GM18909 (cell line): ENCODE measurements around the gene ING2.

Experiments used
- ATAC-seq: cut with Tn5 transposase; IDR thresholded peaks from one replicate; pipeline ENCODE4 v1.9.1; 2021; ENCODE audit warnings: mild to moderate bottlenecking; ENCODE audit not compliant: unreplicated experiment, poor library complexity

ING2 gene

DNA sequence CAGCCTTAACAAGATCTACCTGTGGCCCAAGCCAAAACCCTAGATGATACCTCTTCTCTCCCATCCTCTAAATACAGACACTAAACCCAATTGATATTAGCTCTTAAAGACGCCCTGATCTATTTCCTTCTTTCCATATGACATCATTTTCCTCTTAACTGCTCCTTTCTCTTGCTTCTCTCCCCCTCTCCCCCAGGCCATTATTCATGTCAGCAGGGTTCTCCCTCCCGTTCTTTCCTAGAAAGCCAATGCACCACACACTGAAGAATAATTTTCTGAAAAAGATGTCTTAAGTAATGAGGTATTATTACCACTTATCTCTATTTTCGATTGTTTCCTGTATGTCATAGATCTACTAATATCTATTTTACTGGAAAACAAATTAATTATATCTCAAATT is 9.7 kb upstream of the ING2 start:
- ATAC-seq = no peak

DNA sequence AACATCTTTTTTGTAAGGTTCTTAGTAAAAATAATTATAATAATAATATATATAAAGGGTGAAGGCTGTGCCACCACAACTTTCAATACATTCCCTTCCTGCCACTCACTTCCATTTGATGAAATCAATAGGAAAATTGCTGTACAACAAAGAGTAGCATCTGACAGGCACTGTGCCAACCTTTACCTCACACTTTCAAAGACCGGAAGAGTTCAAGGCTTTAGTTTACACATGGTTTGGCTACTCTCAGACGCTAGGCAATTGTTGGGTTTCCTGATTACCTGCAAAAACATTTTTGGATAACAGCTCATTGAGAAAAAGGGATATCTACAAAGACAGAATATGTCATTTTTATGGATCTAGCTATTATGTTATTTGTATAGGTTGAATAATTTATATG is 5.5 kb upstream of the ING2 start:
- ATAC-seq = no peak

DNA sequence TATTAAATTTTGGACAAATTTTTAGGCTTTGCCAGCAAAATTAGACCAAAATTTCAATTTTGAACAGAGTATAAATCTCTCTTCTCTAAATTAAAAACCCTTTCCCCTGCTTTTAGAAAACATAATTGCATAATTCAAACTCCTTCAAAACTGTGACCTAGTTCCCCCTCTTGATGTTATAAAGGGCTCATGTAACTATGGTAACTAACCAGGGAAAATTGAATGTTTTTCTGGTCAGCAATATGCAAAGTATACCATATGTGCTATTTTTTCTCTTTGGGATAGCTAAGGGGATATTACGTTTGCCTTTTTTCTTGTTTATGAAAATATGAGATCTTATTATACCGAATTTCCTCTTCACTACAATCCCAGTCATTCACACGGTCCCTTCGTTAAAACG is 5.1 kb upstream of the ING2 start:
- no peak for ATAC-seq

DNA sequence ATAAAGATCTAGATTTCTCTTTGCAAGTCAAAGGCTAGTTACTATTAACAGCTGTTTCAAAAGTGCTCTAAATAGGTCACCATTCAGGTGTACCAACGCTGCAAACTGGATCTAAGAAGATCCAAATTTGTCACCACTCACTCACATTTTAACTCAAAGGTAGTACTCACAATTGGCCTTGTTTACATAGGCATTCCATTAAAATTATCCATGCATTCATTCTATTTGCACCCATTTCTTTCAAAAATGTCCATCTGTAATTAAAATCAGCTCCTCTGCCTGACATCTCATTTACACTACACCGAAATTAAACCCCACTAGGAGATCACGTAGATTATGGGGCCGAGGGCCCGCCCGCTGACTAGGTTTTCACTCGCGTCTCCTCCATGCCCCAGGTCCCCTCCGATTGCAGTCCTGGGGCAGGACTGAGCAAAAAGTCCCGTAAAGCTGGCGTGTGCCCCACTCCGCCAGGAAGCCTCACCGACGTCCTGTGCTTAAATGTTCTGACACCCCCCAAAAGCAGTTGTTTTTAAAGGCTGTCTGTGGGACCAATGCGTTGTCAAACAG is 1.3 kb upstream of the ING2 start:
- peak; percentile 1 for ATAC-seq

DNA sequence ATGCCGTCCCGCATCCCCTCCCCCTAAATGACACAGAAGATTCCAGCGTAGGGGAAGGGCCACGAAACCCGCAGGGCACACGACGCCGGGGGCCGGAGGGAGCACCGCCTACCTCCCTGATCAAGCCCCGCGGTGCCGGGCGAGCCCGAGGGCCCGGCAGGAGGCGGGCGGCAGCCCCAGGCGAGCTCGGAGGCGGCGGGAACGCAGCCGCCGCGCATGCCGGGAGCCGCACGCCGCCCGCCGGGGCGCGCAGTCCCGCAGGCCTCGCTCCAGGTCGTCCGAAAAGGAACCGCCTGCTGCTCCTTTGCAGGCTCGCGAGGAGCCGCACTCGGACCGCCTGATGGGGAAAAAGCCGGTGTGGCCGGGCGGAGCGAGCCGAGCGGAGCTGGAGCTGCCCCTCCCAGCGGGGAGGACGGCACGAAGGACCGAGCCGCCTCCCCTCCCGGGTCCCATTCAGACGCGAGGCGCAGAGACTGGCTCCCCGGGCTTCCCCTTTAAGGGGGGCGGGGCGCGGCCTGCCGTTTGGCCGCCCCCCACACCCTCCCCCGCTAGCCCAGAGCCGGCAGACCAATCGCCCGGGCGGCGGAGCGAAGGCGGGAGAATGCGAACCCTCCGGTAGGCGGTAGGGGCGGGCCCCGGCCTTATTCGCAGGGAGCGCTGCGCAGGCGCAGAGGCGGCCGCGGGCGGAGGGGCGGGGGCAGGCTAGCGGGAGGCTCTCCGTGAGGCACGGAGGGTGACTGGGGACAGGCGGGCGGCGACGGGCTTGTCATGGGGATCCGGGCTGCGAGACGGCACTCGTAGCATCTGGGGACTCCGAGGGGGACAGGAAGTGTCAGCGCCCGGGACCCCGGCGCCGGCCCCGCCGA is 561 bp upstream of the ING2 start:
- peak; percentile 77 for ATAC-seq

DNA sequence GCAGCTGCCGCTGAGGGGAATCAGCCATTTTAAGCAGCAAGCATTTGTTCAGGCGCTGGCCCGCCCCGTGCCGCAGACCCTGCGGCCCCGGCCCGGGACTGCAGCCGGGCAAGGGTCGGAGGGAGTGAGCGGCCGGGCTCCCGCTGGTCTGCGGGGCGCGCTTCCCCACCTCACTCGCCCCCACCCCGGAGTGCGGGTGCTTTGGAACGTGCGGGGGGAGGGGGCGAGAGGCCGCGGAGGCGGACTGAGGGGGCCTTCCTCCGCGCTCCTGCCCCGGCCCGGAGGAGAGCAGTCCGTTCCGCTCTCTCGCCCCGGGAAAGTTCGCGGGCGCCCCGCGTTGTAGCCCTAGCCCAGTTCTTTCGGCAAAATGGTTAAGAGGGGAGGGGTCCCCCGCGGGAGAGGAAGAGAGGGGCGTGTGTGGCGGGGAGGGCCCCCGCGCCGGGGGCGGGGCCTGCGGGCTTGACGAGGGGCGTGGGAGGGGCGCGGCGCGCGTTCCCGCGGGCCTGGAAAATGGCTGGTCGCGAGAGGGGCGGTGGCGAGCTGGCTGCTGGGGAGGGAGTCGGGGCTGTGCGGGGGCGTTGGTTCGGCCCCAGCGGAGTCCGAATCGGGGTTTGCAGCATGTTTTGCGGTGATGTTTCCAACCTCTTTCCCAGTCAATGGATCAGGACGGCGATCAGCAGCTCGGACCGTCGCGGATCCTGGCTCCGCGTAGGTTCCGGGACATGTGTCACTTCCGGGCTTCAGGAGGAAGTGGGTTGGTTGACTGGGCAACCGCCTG is 942 bp downstream of the ING2 start:
- peak; percentile 46 for ATAC-seq

DNA sequence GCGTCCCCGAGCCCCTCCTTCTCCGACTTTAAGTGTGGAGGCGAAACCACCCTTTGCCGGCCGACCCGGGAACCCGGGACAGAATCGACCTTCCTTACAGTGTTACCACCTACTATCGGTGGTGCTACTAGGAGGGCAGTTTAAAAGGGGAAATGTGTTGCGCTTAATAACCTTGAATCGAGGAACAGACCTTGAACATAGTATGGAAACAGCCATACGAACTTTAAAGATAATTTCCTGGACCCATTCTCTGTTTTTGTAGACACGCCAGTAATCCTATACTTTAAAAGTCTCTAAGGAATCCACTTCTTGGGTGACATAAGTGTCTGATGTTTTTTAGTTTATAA is 1.5 kb downstream of the ING2 start:
- no peak for ATAC-seq

DNA sequence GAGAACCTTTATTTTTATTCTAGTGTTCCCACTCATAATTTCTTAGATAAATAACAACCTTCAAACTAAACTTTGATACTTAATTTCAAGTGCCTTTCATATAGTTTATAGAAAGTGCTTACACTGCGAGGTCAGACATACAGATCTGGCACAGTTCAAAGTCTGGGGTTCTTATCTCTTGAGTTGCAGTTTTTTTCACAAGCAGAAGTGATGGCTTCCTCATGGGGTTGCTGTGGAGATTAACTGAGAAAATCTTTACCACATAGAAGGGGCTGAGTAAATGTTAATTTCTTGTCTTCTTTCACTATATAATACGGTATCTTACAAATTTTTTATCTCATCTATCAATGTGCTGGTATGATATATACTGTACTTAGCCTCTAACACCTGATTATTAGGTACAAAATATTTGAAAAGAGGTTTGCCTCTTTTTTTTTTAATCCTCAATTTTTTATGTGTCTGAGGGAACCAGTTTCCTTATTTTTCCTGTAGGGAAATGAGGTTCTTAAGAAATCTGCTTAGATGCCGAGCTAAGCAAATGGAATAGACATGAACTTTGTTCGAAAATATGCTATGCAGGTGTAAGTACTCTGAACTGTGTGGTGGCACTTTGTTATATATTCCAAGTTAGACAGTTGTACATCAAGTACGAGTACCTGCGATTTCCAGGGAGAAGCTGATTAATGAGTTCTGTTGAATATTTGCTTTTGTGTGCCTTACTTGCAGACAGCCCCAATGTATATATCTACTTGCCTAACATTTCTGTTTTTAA is 3.3 kb downstream of the ING2 start:
- no peak for ATAC-seq

DNA sequence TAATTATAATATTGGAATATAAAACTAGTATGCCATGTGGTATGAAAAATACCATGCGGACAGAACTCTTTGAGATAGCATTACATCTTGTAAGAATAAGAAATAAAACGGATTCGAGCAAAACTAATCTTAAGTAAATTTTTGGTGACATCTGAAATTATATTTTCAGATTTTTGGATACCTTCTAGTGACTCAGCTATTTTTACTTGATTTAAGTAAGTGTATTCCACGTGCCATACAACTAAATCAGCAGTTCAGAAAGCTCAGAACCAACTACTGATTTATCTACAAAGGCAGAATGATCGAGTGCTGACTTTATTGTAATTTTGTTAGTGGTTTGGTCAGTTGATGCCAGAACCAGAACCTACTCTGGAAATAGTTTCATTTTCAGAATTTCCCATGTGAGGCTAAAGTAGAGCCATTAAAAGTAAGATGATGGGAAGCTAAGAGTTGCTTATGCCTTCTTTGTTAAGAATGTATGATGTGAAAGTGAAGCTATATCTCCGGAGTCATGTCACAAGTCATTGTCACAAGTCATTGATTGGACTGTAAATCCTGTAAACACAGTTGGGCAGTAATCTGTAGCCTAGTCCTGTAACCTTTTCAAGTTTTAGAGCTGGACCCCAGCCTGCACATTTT is 4.0 kb downstream of the ING2 start:
- ATAC-seq = no peak

DNA sequence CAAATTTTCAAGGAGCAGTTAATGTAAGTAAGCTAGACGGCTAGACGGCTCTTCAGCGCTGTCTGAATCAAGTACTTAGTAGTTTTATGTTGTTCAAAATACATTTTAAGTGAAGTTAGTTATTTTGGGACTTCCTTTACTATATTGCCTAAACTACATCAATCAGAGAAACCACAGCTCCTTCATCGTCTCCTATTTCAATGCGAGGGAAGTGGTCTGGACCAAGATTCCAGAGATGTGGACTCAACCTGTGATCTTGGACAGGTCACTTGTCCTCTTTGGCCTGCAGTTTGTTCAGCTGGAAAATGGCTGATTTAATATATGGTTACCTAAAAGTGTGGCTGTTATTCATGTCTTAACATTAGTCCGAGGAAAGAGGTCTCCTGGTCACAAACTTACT is 10.6 kb downstream of the ING2 start:
- no peak for ATAC-seq

DNA sequence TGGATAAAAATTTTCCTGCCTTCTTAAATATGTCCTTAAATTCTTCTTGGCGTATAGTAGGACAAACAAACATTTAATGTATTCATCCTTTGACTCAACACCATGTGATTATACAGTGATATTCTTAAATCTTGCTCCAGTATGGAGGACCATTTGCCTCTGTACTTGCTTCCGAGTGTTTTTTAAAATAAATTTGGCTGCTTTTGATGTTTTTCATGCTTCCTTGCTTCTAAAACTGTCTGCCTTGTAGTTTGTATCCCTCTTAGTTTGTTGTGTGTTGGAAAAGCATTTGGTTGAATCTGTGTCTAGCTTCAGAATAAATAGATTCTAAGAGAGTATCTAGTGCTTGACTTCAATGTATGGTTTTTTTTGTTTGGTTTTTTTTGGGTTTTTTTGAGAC is 12.3 kb downstream of the ING2 start:
- no peak for ATAC-seq

DNA sequence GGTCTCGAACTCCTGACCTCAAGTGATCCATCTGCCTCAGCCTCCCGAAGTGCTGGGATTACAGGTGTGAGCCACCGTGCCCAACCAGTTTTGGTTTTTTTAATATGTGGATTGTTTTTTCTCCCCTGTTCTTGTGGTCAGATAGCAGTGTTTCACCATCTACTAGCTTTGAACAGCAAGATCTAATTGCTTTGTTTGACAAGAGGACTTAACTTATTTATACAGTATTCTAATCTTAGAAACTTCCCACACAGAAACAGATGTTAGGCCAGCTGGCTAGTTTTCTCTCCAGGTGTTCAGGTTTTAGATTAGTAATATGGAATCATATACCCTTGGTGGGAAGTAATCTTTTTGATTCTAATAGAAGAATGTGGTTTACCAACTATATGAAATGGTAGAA is 12.9 kb downstream of the ING2 start:
- ATAC-seq = no peak

DNA sequence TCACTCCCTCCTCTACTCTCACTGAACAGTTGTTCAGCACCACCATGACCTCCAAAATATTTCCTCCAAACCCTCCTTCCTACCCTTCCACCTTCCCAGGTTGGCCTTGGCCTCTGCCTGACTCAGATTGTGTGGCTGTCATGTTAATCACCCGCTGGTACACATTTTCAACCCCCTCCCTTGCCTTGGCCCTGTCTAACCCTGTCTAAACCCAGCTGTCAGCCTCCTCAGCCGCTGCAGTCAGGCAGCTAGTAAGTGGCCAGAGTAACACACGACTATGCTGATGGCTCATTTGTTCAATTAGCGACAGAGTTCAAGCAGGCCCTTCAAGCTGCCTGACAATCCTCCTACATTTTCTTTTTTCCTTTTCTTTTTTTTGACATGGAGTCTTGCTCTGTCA is 18.0 kb downstream of the ING2 start:
- ATAC-seq = no peak

DNA sequence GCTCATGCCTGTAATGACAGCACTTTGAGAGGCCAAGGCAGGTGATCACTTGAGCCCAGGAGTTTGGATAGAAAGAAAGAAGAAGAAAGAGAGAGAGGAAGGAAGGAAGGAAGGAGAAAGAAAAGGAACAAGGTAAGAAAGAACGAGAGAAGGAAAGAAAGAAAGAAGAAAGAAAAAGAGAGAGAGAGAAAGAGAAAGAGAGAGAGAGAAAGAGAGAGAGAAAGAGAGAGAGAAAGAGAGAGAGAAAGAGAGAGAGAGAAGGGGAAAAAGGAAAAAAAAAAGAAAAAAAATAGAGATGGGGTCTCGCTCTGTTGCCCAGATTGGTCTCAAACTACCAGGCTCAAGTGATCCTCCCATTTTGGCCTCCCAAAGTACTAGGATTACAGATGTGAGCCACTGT is 22.5 kb downstream of the ING2 start:
- no peak for ATAC-seq

DNA sequence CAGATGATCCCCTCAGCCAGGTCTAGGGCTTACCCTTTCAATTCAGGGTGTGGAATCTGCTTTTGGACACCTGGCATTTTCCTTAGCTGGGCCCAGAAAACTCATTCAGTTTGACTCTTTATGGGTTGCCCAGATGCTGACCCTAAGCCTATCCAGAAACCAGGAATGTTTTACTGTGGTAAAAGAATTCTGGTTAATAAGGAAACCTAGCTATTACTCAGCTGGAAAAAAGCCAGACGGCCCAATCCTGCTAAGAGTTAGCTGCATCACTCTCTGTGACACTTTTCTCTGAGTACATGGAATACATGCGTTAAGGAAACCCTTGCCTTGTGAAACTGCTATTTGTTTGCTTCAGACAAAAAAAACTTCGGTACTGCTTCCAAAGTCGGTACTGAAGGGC is 28.0 kb downstream of the ING2 start:
- no peak for ATAC-seq

DNA sequence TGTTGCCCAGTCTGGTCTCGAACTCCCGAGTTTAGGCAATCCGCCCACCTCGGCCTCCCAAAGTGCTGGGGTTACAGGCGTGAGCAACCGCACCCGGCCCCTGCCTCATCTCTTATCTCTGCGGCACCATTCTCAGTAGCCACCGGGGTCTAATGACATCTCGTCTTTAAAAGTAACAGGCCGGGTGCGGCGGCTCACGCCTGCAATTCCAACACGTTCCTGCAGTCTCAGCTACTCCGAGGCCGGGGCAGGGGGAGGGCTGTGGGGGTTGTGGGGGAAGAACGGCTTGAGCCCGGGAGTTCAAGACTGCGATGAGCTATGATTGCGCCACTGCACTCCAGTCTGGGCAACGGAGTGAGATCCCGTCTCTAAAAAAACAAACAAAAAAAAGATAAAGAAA is 28.8 kb downstream of the ING2 start:
- ATAC-seq = no peak

DNA sequence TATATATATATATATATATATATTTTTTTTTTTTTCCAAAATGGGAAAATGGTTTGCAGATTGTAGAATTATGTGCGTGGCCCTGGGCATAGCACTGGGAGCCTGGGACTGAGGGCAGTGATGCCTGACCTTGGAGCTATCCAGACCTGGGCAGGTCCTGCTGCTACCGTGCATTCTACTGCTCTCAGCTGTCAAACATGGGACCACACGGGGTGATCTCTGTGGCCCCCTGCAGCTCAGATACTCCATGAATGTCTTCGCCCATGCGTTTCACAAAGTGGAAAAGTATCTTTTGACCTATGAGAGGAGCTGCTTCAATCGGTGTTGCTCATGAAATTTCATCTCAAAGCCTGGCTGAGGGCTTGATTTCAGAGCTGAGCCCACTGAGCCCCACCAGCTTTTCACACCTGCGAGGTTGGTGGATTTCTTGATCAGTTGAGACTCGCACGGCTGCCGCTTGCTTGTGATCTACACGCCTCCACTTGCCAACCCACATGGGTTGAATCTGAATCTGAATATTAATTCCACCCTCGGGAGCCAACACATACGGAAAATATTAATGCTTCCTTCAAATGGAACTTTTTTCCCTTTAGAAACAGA is 35.7 kb downstream of the ING2 start:
- no peak for ATAC-seq

DNA sequence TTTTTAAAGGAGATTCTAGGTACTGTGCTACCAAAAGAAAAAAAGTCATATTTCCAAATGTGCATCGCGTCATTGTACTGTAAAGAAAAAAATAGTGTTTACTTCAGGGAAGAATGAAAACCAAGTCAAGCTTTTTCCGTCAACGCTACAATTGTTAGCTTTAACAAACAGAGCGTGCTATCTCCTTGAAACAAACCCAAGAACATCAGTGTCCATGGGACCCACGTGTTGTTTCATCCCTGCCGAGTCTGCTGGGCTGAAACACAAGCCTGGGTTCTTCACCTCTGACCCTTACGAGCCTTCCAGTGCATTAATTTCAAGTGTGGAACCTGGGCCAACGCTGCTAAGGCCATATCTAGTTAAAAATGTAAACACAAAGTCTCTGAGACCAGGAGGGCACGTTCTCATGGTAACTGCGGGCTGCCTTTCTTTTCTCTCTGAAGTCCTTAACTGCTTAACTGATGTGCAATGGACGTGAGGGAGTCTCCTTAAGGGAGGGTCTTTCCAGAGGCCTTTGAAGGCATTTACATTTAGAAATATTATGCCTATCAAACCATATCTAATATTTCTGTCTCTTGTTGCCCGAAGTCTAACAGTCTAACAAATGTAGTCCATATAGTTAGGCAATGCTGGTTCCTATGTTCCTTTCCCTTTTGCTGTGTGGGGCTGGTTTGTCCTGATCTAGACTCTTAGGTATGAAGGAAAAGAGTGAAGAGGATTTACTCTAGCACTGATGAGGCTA is 36.3 kb downstream of the ING2 start:
- ATAC-seq = no peak

DNA sequence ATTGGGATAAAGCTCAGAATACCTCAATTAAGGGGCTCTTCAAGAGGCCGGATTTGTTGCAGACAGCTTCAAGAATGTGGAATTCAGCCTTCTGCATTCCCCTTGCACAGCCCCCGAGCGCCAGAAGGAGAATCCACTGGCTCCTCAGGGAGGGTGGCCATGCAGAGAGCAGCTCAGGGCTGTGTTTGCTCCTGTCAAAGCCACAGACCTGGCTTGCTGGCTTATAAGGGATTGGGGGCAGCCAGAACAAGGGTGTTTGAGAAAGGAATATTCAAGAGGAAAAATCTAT is 36.8 kb downstream of the ING2 start:
- no peak for ATAC-seq

DNA sequence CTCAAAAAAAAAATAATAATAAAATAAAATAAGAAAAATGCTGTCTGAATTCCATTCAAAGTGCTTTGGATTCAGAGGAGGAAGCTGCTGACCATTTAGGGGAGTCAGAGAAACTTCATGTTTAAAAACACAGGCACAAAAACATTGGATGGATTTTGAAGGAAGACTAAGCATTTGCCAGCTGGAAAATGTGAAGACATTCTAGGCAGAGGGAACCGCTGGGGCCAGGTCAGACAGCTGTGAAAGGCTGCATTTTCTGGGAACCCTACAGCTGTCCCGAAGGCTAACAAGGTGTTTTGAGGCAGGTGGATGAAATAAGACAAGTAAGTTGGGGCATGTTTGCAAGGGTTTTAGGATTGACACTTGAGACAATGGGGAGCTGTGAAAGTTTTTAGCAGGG is 38.6 kb downstream of the ING2 start:
- ATAC-seq = no peak
